ENCODE data around the gene SLIT1. TPM values are rescaled to one million over a fixed set of nuclear protein-coding genes. Genes with fewer than 3 reads are reported as not detected.

SLIT1 gene
- polyA plus RNA-seq, 1 donor from 2014 or later, result 9.5 TPM

DNA sequence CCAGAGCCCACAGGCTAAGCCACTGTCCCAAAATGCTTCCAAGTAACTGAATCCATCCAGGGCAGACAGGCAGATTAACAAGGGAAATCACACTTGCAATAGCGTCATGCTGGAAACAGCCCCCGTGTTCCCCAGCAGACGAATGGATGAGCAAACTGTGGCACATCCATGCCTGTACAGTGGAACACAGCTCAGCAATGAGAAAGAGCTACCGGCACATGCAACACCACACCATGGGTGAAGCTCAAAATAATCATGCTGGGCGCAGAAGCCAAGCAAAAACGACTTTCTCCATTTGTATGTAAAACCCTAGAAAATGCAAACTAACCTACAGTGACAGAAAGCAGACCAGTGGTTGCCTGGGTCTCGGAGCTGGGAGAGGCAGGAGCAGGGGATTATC lies 153.1 kb downstream of the SLIT1 start:
- Histone ChIP-seq H2AFZ (ENCODE audit: low read depth, low read length) (no peak overlapping the region), H3K9me2 (ENCODE audit: insufficient read depth, low read length) (no peaks in the 10 kb centered on the region), H3K27ac (ENCODE audit: low read length) (no peak overlapping the region), H3K36me3 (ENCODE audit: insufficient read depth, low read length) (no peaks in the 10 kb centered on the region), H3K4me2 (ENCODE audit: low read length) (no peak overlapping the region), H4K20me1 (ENCODE audit: insufficient read depth) (no peaks in the 10 kb centered on the region), H3K4me3 (ENCODE audit: low read length) (no peak overlapping the region), H3K27me3 (ENCODE audit: insufficient read depth, low read depth, low read length) (no peaks in the 10 kb centered on the region), H3K9ac (ENCODE audit: low read length) (no peak overlapping the region), H3F3A (ENCODE audit: insufficient read depth, low read length, poor library complexity, severe bottlenecking) (no peaks in the 10 kb centered on the region), H3K9me3 (ENCODE audit: low read length) (no peaks in the 10 kb centered on the region), H3K79me2 (replicated peaks; ENCODE audit: insufficient read depth, low read length) (no peaks in the 10 kb centered on the region)
- TF ChIP-seq SMC3 (conservative IDR thresholded peaks at IDR 0.05; ENCODE audit: poor library complexity) (no peak), EP300 (conservative IDR thresholded peaks at IDR 0.05; ENCODE audit: poor library complexity, severe bottlenecking) (no peak), POLR2AphosphoS5 (IDR thresholded peaks at IDR 0.05) (no peak), EZH2 (IDR thresholded peaks at IDR 0.05; ENCODE audit: borderline replicate concordance, insufficient read depth, low read length, poor library complexity, severe bottlenecking) (no peak), RAD21 (conservative IDR thresholded peaks at IDR 0.05) (no peak), MXI1 (conservative IDR thresholded peaks at IDR 0.05; ENCODE audit: poor library complexity, severe bottlenecking) (no peak), TAF1 (IDR thresholded peaks at IDR 0.05; ENCODE audit: low read depth) (no peak)
- TF ChIP-seq, protein P1, sequence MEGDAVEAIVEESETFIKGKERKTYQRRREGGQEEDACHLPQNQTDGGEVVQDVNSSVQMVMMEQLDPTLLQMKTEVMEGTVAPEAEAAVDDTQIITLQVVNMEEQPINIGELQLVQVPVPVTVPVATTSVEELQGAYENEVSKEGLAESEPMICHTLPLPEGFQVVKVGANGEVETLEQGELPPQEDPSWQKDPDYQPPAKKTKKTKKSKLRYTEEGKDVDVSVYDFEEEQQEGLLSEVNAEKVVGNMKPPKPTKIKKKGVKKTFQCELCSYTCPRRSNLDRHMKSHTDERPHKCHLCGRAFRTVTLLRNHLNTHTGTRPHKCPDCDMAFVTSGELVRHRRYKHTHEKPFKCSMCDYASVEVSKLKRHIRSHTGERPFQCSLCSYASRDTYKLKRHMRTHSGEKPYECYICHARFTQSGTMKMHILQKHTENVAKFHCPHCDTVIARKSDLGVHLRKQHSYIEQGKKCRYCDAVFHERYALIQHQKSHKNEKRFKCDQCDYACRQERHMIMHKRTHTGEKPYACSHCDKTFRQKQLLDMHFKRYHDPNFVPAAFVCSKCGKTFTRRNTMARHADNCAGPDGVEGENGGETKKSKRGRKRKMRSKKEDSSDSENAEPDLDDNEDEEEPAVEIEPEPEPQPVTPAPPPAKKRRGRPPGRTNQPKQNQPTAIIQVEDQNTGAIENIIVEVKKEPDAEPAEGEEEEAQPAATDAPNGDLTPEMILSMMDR (IDR thresholded peaks at IDR 0.05; ENCODE audit: poor library complexity, severe bottlenecking), result no peak
- TF ChIP-seq, protein P2, sequence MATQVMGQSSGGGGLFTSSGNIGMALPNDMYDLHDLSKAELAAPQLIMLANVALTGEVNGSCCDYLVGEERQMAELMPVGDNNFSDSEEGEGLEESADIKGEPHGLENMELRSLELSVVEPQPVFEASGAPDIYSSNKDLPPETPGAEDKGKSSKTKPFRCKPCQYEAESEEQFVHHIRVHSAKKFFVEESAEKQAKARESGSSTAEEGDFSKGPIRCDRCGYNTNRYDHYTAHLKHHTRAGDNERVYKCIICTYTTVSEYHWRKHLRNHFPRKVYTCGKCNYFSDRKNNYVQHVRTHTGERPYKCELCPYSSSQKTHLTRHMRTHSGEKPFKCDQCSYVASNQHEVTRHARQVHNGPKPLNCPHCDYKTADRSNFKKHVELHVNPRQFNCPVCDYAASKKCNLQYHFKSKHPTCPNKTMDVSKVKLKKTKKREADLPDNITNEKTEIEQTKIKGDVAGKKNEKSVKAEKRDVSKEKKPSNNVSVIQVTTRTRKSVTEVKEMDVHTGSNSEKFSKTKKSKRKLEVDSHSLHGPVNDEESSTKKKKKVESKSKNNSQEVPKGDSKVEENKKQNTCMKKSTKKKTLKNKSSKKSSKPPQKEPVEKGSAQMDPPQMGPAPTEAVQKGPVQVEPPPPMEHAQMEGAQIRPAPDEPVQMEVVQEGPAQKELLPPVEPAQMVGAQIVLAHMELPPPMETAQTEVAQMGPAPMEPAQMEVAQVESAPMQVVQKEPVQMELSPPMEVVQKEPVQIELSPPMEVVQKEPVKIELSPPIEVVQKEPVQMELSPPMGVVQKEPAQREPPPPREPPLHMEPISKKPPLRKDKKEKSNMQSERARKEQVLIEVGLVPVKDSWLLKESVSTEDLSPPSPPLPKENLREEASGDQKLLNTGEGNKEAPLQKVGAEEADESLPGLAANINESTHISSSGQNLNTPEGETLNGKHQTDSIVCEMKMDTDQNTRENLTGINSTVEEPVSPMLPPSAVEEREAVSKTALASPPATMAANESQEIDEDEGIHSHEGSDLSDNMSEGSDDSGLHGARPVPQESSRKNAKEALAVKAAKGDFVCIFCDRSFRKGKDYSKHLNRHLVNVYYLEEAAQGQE (IDR thresholded peaks at IDR 0.05; ENCODE audit: borderline replicate concordance), result no peak

DNA sequence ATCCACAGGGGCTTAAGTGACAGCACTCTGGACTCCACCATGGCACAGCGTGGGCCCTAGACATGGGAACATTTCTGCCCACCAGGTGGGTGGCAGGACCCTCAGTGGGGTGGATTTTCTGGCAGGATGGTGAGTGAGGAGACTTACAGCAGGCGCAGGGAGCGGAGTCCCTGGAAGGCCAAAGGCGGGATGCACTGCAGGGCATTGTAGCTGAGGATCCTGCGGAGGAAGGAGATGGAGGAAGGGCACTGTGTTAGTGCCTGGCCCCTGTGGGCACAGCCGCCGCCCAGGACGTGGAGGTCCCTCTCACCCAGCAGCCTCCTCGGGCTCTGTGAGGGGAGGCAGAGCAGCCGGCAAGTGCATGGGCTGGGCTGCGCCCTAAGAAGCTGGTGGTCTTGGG lies 154.3 kb downstream of the SLIT1 start:
- H4K20me1 ChIP-seq (ENCODE audit: insufficient read depth), result no peaks in the 10 kb centered on the region
- H3K9ac ChIP-seq (ENCODE audit: low read length), result no peak overlapping the region
- H3K27me3 ChIP-seq (ENCODE audit: insufficient read depth, low read depth, low read length), result no peaks in the 10 kb centered on the region
- no peak overlapping the region for H3K27ac ChIP-seq (ENCODE audit: low read length)
- H3K9me3 ChIP-seq (ENCODE audit: low read length), result no peaks in the 10 kb centered on the region
- no peaks in the 10 kb centered on the region for H3F3A ChIP-seq (ENCODE audit: insufficient read depth, low read length, poor library complexity, severe bottlenecking)
- H3K79me2 ChIP-seq (replicated peaks; ENCODE audit: insufficient read depth, low read length), result no peaks in the 10 kb centered on the region
- H3K36me3 ChIP-seq (ENCODE audit: insufficient read depth, low read length), result no peaks in the 10 kb centered on the region
- H2AFZ ChIP-seq (ENCODE audit: low read depth, low read length), result no peak overlapping the region
- no peaks in the 10 kb centered on the region for H3K9me2 ChIP-seq (ENCODE audit: insufficient read depth, low read length)
- H3K4me2 ChIP-seq (ENCODE audit: low read length), result no peak overlapping the region
- TF ChIP-seq TAF1 (IDR thresholded peaks at IDR 0.05; ENCODE audit: low read depth) (no peak), EP300 (conservative IDR thresholded peaks at IDR 0.05; ENCODE audit: poor library complexity, severe bottlenecking) (no peak), POLR2AphosphoS5 (IDR thresholded peaks at IDR 0.05) (no peak), RAD21 (conservative IDR thresholded peaks at IDR 0.05) (no peak), MXI1 (conservative IDR thresholded peaks at IDR 0.05; ENCODE audit: poor library complexity, severe bottlenecking) (no peak), EZH2 (IDR thresholded peaks at IDR 0.05; ENCODE audit: borderline replicate concordance, insufficient read depth, low read length, poor library complexity, severe bottlenecking) (no peak), SMC3 (conservative IDR thresholded peaks at IDR 0.05; ENCODE audit: poor library complexity) (no peak)
- TF ChIP-seq, protein P1 (IDR thresholded peaks at IDR 0.05; ENCODE audit: poor library complexity, severe bottlenecking), result no peak
- TF ChIP-seq, protein P2 (IDR thresholded peaks at IDR 0.05; ENCODE audit: borderline replicate concordance), result no peak
- no peak overlapping the region for H3K4me3 ChIP-seq (ENCODE audit: low read length)

All from neural cell (in vitro differentiated cells).